ENCODE measurements around the gene BMP2. TPM values are rescaled to one million over a fixed set of nuclear protein-coding genes. Genes with fewer than 3 reads are reported as not detected.

The BMP2 gene
- polyA plus RNA-seq, 1 donor (not counting 4 experiments of a cell fraction or from before 2014, with no cell fraction given): 3.6 TPM

DNA sequence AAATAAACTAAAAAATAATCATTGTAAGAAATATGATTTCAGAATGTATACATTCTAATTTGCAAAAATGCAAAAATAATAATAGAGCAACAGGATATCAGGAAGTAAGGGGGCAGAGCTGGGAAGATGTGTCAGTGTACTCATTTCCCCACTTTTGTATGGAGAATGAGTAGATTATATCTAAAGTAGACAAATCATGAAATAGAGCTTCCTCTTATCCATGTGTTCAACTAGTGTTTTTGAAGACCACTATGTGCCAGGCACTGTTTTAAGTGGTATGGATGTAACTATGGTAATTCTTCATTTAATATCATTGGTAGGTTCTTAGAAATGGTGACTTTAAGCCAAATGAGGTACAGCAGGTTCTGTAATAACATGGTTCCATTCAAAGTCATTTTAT, 17.0 kb upstream of the BMP2 start:
- TF ChIP-seq, protein P1, sequence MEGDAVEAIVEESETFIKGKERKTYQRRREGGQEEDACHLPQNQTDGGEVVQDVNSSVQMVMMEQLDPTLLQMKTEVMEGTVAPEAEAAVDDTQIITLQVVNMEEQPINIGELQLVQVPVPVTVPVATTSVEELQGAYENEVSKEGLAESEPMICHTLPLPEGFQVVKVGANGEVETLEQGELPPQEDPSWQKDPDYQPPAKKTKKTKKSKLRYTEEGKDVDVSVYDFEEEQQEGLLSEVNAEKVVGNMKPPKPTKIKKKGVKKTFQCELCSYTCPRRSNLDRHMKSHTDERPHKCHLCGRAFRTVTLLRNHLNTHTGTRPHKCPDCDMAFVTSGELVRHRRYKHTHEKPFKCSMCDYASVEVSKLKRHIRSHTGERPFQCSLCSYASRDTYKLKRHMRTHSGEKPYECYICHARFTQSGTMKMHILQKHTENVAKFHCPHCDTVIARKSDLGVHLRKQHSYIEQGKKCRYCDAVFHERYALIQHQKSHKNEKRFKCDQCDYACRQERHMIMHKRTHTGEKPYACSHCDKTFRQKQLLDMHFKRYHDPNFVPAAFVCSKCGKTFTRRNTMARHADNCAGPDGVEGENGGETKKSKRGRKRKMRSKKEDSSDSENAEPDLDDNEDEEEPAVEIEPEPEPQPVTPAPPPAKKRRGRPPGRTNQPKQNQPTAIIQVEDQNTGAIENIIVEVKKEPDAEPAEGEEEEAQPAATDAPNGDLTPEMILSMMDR (optimal IDR thresholded peaks at IDR 0.05 in 1 of 3, IDR thresholded peaks at IDR 0.05 in 1 of 3, conservative IDR thresholded peaks at IDR 0.05 in 1 of 3; ENCODE audit: extremely low read depth in 1 of 3, insufficient read depth in 2 of 3, low read length in 3 of 3): no peak
- TF ChIP-seq EZH2 (IDR thresholded peaks at IDR 0.05; ENCODE audit: low read length): no peak
- no peak overlapping the region for H2AFZ ChIP-seq (ENCODE audit: control insufficient read depth, low read length)
- FAIRE-seq (no peak), DNase-seq (ENCODE audit: low read depth, low spot score) (no peak)
- dilution Hi-C loops (cut with MboI; ENCODE audit: extremely low pct_ligation_motif_present, low sequenced_read_pairs): no loop called here
- H3K4me1 ChIP-seq (ENCODE audit: control insufficient read depth, extremely low read depth, insufficient read depth, low read length): no peaks in the 10 kb centered on the region
- no peaks in the 10 kb centered on the region for H3K79me2 ChIP-seq (ENCODE audit: control insufficient read depth, insufficient read depth, low read length)
- H3K36me3 ChIP-seq (ENCODE audit: control insufficient read depth in 2 of 2, extremely low read depth in 1 of 2, insufficient read depth in 2 of 2, low read length in 2 of 2): no peaks in the 10 kb centered on the region
- no peak overlapping the region for H3K4me2 ChIP-seq (ENCODE audit: control insufficient read depth, extremely low read depth, insufficient read depth, low read depth, low read length)
- no peaks in the 10 kb centered on the region for H4K20me1 ChIP-seq (ENCODE audit: control insufficient read depth, extremely low read depth, insufficient read depth, low read length)
- H3K27me3 ChIP-seq (ENCODE audit: control insufficient read depth, extremely low read depth, insufficient read depth, low read length): no peaks in the 10 kb centered on the region
- no peak overlapping the region for H3K9ac ChIP-seq (ENCODE audit: control insufficient read depth, extremely low read depth, insufficient read depth, low read length)
- H3K9me1 ChIP-seq (ENCODE audit: control insufficient read depth, extremely low read depth, insufficient read depth, low read length): no peaks in the 10 kb centered on the region
- H3K27ac ChIP-seq (ENCODE audit: control insufficient read depth, insufficient read depth, low read length): no peak overlapping the region
- H3K4me3 ChIP-seq (ENCODE audit: control insufficient read depth in 2 of 3, extremely low read depth in 1 of 3, insufficient read depth in 2 of 3, low read depth in 1 of 3, low read length in 3 of 3): no peak overlapping the region
- no peaks in the 10 kb centered on the region for H3K9me3 ChIP-seq (ENCODE audit: control insufficient read depth, low read depth, low read length)

- no peak overlapping the region for H2AFZ ChIP-seq (ENCODE audit: control insufficient read depth, low read length)
Observed at GRCh38 chr20:6756693-6757595, 10.5 kb upstream of the BMP2 start.

More at GRCh38 chr20:6756693-6757595, 10.5 kb upstream of the BMP2 start:
- peak; percentile 32 for FAIRE-seq
- no peaks in the 10 kb centered on the region for H4K20me1 ChIP-seq (ENCODE audit: control insufficient read depth, extremely low read depth, insufficient read depth, low read length)
- no peak overlapping the region for H3K27ac ChIP-seq (ENCODE audit: control insufficient read depth, insufficient read depth, low read length)
- TF ChIP-seq EZH2 (IDR thresholded peaks at IDR 0.05; ENCODE audit: low read length): no peak
- TF ChIP-seq, protein P1 (optimal IDR thresholded peaks at IDR 0.05 in 1 of 3, IDR thresholded peaks at IDR 0.05 in 1 of 3, conservative IDR thresholded peaks at IDR 0.05 in 1 of 3; ENCODE audit: extremely low read depth in 1 of 3, insufficient read depth in 2 of 3, low read length in 3 of 3): no peak
- no peaks in the 10 kb centered on the region for H3K79me2 ChIP-seq (ENCODE audit: control insufficient read depth, insufficient read depth, low read length)
- no peaks in the 10 kb centered on the region for H3K9me1 ChIP-seq (ENCODE audit: control insufficient read depth, extremely low read depth, insufficient read depth, low read length)
- no peak overlapping the region for H3K4me3 ChIP-seq (ENCODE audit: control insufficient read depth in 2 of 3, extremely low read depth in 1 of 3, insufficient read depth in 2 of 3, low read depth in 1 of 3, low read length in 3 of 3)
- dilution Hi-C loops (cut with MboI; ENCODE audit: extremely low pct_ligation_motif_present, low sequenced_read_pairs): no loop called here
- H3K9ac ChIP-seq (ENCODE audit: control insufficient read depth, extremely low read depth, insufficient read depth, low read length): no peak overlapping the region
- no peak for DNase-seq (ENCODE audit: low read depth, low spot score)
- no peaks in the 10 kb centered on the region for H3K27me3 ChIP-seq (ENCODE audit: control insufficient read depth, extremely low read depth, insufficient read depth, low read length)
- no peaks in the 10 kb centered on the region for H3K36me3 ChIP-seq (ENCODE audit: control insufficient read depth in 2 of 2, extremely low read depth in 1 of 2, insufficient read depth in 2 of 2, low read length in 2 of 2)
- H3K4me1 ChIP-seq (ENCODE audit: control insufficient read depth, extremely low read depth, insufficient read depth, low read length): no peaks in the 10 kb centered on the region
- no peaks in the 10 kb centered on the region for H3K9me3 ChIP-seq (ENCODE audit: control insufficient read depth, low read depth, low read length)
- H3K4me2 ChIP-seq (ENCODE audit: control insufficient read depth, extremely low read depth, insufficient read depth, low read depth, low read length): no peak overlapping the region
